HepG2 (cell line): ENCODE measurements around the gene BCAS1. TPM values are rescaled to one million over a fixed set of nuclear protein-coding genes. Genes with fewer than 3 reads are reported as not detected.

Experiments used
- NFIC ChIP-seq: IDR thresholded peaks from 2 replicates; pipeline ENCODE4 v1.6.1; 2012; ENCODE audit warnings: mild to moderate bottlenecking, low read length, inconsistent platforms
- PHF21A ChIP-seq: sonication (generic); formaldehyde crosslinking; IDR thresholded peaks from 2 replicates; pipeline ENCODE4 v1.5.0; 2020; ENCODE audit warnings: mild to moderate bottlenecking, missing genetic modification reagents
- RXRB ChIP-seq: IDR thresholded peaks from 2 replicates; pipeline ENCODE4 v1.6.1; 2016; ENCODE audit warnings: borderline replicate concordance, missing genetic modification reagents, missing compliant biosample characterization
- SYNCRIP ChIP-seq: fragments of 200-400 bp; formaldehyde crosslinking; IDR thresholded peaks from 2 replicates; pipeline ENCODE4 v1.6.1; 2018; ENCODE audit warnings: mild to moderate bottlenecking, low read depth, low read length; ENCODE audit not compliant: insufficient read depth
- TOPORS ChIP-seq: sonication (generic); formaldehyde crosslinking; IDR thresholded peaks from 2 replicates; pipeline ENCODE4 v1.8.0; 2023; ENCODE audit warnings: mild to moderate bottlenecking, missing genetic modification reagents
- ZNF205 ChIP-seq: IDR thresholded peaks from 2 replicates; pipeline ENCODE4 v1.6.1; 2018; ENCODE audit warnings: missing biosample characterization, missing genetic modification reagents
- ZNF232 ChIP-seq: sonication (generic); formaldehyde crosslinking; IDR thresholded peaks from 2 replicates; pipeline ENCODE4 v1.4.0; 2020; ENCODE audit warnings: missing genetic modification reagents, borderline replicate concordance
- ZNF317 ChIP-seq: sonication (generic); formaldehyde crosslinking; IDR thresholded peaks from 2 replicates; pipeline ENCODE4 v1.5.0; 2020; ENCODE audit warnings: mild to moderate bottlenecking, missing genetic modification reagents
- ZNF331 ChIP-seq: sonication (generic); formaldehyde crosslinking; IDR thresholded peaks from 2 replicates; pipeline ENCODE4 v1.4.0; 2020; ENCODE audit warnings: missing genetic modification reagents
- ZNF572 ChIP-seq: sonication (generic); formaldehyde crosslinking; IDR thresholded peaks from 2 replicates; pipeline ENCODE4 v1.5.1; 2020; ENCODE audit warnings: mild to moderate bottlenecking, missing genetic modification reagents
- ZNF737 ChIP-seq: sonication (generic); formaldehyde crosslinking; IDR thresholded peaks from 2 replicates; pipeline ENCODE4 v1.5.0; 2020; ENCODE audit warnings: missing genetic modification reagents, mild to moderate bottlenecking, borderline replicate concordance
- ZSCAN22 ChIP-seq: sonication (generic); formaldehyde crosslinking; IDR thresholded peaks from 2 replicates; pipeline ENCODE4 v1.4.0; 2020; ENCODE audit warnings: mild to moderate bottlenecking, missing genetic modification reagents
- polyA plus RNA-seq, 8 experiments: library from polyadenylated mRNA; depleted of rRNA in 3 of 8; stranded (reverse) in 7 of 8; unstranded in 1 of 8; fragments of >200 nt; fragmentation: Illumina TruSeq in 4 of 8; extraction: Trizol in 4 of 8; gene quantifications; 2 replicates each; pipeline versions ENCODE4 v1.2.1 to v1.2.3, GENCODE V29; 2011 to 2016; ENCODE audit warnings: low read depth in 4 of 8, missing spikeins in 1 of 8, mixed read lengths in 1 of 8; ENCODE audit not compliant: insufficient read depth in 1 of 8
- total RNA-seq, 5 experiments: library from RNA; depleted of rRNA; stranded (reverse); fragments of >200 nt; fragmentation: Illumina TruSeq; extraction: Trizol; gene quantifications; 2 replicates each; pipeline ENCODE4 v1.2.3, GENCODE V29; 2016; ENCODE audit warnings: low read depth in 1 of 5
- TF ChIP-seq, protein P1 (sequence below): sonication (generic); formaldehyde crosslinking; IDR thresholded peaks from 2 replicates; pipeline ENCODE4 v1.5.1; 2020; ENCODE audit warnings: mild to moderate bottlenecking, missing genetic modification reagents, moderate library complexity
- TF ChIP-seq, protein P2 (sequence below): sonication (generic); formaldehyde crosslinking; IDR thresholded peaks from 2 replicates; pipeline ENCODE4 v1.4.0; 2020; ENCODE audit warnings: missing genetic modification reagents
- TF ChIP-seq, protein P3 (sequence below): IDR thresholded peaks from 2 replicates; pipeline ENCODE4 v1.6.1; 2016; ENCODE audit warnings: missing biosample characterization, missing genetic modification reagents, low read depth
- TF ChIP-seq, protein P4 (sequence below): sonication (generic); formaldehyde crosslinking; conservative IDR thresholded peaks from 2 replicates; pipeline ENCODE4 v1.8.0; 2022; ENCODE audit warnings: mild to moderate bottlenecking, moderate library complexity, missing genetic modification reagents

BCAS1 gene
- total and polyA plus RNA-seq, 2 of the 13 experiments (the other 11 are each of a cell fraction or from before 2014, with no cell fraction given), result 0.55 to 0.91 TPM

DNA sequence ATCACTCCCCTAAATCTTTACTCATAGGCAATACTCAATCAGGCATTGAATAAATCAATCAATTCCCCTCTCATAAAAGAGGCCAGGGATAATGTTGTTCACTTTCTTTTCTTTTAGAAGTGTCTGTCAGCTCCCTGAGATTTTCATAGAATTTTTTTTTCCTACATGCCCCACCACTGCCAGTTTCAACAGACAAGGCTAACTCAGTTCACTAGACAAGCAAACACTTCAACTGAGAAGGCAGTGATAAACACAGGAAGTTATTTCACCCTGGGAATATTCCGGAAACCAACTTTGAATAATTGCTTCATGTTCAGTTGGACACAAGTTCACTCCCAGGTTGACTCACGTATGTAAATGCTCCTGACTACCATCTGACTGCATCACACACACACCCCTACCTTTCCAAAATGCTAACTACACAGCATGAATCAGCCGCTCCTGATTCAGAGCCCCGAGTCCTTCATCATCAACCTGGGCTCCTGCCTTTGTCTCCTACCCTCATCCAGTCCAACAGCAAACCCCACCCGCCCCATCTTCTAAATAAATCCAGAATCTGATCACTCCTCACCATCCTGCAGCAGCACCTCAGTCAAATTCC lies 143.9 kb downstream of the BCAS1 start (continued):
- TF ChIP-seq, protein P1, sequence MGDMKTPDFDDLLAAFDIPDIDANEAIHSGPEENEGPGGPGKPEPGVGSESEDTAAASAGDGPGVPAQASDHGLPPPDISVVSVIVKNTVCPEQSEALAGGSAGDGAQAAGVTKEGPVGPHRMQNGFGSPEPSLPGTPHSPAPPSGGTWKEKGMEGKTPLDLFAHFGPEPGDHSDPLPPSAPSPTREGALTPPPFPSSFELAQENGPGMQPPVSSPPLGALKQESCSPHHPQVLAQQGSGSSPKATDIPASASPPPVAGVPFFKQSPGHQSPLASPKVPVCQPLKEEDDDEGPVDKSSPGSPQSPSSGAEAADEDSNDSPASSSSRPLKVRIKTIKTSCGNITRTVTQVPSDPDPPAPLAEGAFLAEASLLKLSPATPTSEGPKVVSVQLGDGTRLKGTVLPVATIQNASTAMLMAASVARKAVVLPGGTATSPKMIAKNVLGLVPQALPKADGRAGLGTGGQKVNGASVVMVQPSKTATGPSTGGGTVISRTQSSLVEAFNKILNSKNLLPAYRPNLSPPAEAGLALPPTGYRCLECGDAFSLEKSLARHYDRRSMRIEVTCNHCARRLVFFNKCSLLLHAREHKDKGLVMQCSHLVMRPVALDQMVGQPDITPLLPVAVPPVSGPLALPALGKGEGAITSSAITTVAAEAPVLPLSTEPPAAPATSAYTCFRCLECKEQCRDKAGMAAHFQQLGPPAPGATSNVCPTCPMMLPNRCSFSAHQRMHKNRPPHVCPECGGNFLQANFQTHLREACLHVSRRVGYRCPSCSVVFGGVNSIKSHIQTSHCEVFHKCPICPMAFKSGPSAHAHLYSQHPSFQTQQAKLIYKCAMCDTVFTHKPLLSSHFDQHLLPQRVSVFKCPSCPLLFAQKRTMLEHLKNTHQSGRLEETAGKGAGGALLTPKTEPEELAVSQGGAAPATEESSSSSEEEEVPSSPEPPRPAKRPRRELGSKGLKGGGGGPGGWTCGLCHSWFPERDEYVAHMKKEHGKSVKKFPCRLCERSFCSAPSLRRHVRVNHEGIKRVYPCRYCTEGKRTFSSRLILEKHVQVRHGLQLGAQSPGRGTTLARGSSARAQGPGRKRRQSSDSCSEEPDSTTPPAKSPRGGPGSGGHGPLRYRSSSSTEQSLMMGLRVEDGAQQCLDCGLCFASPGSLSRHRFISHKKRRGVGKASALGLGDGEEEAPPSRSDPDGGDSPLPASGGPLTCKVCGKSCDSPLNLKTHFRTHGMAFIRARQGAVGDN (CRISPR knock-in tag), result no peak
- TF ChIP-seq ZNF317 (0 out of 2 replicates have a peak, but pooled peaks have one; percentile 18), ZNF232 (CRISPR knock-in tag) (no peak), ZNF572 (CRISPR knock-in tag) (no peak), NFIC (no peak), PHF21A (CRISPR knock-in tag) (0 out of 2 replicates have a peak, but pooled peaks have one; percentile 34), RXRB (CRISPR knock-in tag) (peak; percentile 96), TOPORS (no peak), ZSCAN22 (peak; percentile 89), SYNCRIP (no peak), ZNF737 (CRISPR knock-in tag) (no peak), ZNF331 (CRISPR knock-in tag) (peak; percentile 62), ZNF205 (CRISPR knock-in tag) (no peak)
- TF ChIP-seq, protein P2, sequence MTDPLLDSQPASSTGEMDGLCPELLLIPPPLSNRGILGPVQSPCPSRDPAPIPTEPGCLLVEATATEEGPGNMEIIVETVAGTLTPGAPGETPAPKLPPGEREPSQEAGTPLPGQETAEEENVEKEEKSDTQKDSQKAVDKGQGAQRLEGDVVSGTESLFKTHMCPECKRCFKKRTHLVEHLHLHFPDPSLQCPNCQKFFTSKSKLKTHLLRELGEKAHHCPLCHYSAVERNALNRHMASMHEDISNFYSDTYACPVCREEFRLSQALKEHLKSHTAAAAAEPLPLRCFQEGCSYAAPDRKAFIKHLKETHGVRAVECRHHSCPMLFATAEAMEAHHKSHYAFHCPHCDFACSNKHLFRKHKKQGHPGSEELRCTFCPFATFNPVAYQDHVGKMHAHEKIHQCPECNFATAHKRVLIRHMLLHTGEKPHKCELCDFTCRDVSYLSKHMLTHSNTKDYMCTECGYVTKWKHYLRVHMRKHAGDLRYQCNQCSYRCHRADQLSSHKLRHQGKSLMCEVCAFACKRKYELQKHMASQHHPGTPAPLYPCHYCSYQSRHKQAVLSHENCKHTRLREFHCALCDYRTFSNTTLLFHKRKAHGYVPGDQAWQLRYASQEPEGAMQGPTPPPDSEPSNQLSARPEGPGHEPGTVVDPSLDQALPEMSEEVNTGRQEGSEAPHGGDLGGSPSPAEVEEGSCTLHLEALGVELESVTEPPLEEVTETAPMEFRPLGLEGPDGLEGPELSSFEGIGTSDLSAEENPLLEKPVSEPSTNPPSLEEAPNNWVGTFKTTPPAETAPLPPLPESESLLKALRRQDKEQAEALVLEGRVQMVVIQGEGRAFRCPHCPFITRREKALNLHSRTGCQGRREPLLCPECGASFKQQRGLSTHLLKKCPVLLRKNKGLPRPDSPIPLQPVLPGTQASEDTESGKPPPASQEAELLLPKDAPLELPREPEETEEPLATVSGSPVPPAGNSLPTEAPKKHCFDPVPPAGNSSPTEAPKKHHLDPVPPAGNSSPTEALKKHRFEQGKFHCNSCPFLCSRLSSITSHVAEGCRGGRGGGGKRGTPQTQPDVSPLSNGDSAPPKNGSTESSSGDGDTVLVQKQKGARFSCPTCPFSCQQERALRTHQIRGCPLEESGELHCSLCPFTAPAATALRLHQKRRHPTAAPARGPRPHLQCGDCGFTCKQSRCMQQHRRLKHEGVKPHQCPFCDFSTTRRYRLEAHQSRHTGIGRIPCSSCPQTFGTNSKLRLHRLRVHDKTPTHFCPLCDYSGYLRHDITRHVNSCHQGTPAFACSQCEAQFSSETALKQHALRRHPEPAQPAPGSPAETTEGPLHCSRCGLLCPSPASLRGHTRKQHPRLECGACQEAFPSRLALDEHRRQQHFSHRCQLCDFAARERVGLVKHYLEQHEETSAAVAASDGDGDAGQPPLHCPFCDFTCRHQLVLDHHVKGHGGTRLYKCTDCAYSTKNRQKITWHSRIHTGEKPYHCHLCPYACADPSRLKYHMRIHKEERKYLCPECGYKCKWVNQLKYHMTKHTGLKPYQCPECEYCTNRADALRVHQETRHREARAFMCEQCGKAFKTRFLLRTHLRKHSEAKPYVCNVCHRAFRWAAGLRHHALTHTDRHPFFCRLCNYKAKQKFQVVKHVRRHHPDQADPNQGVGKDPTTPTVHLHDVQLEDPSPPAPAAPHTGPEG (CRISPR knock-in tag), result no peak
- TF ChIP-seq, protein P3, sequence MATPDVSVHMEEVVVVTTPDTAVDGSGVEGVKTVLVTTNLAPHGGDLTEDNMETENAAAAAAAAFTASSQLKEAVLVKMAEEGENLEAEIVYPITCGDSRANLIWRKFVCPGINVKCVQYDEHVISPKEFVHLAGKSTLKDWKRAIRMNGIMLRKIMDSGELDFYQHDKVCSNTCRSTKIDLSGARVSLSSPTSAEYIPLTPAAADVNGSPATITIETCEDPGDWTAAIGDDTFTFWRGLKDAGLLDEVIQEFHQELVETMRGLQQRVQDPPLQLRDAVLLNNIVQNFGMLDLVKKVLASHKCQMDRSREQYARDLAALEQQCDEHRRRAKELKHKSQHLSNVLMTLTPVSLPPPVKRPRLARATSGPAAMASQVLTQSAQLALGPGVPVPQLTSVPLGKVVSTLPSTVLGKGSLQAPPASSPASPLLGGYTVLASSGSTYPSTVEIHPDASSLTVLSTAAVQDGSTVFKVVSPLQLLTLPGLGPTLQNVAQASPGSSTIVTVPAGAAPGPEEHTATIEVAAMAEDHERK (CRISPR knock-in tag), result peak; percentile 34; the same call in 1 of the 2 replicates
- TF ChIP-seq, protein P4, sequence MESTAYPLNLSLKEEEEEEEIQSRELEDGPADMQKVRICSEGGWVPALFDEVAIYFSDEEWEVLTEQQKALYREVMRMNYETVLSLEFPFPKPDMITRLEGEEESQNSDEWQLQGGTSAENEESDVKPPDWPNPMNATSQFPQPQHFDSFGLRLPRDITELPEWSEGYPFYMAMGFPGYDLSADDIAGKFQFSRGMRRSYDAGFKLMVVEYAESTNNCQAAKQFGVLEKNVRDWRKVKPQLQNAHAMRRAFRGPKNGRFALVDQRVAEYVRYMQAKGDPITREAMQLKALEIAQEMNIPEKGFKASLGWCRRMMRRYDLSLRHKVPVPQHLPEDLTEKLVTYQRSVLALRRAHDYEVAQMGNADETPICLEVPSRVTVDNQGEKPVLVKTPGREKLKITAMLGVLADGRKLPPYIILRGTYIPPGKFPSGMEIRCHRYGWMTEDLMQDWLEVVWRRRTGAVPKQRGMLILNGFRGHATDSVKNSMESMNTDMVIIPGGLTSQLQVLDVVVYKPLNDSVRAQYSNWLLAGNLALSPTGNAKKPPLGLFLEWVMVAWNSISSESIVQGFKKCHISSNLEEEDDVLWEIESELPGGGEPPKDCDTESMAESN (CRISPR knock-in tag), result no peak
